GM23338 (cell line): Measurements from ENCODE around the gene CLN6.

ENCODE experiments used
- CREB1 ChIP-seq: fragments of 250-450 bp; sonication (Bioruptor Pico); IDR thresholded peaks from 2 replicates; pipeline ENCODE4 v1.5.0; 2020; ENCODE audit warnings: low read depth, mild to moderate bottlenecking, moderate library complexity
- CTCF ChIP-seq, 2 experiments: fragments of 200-600 bp in 1 of 2; sonication (generic) in 1 of 2; conservative IDR thresholded peaks; 2 replicates each; pipeline versions ENCODE4 v1.5.1 to v1.6.1; 2016 to 2017; ENCODE audit warnings: antibody characterized with exemption in 2 of 2, low read depth in 2 of 2, mild to moderate bottlenecking in 2 of 2, moderate library complexity in 1 of 2
- EZH2 ChIP-seq: fragments of 200-600 bp; sonication (generic); IDR thresholded peaks from one replicate; pipeline ENCODE4 v1.8.0; 2017; ENCODE audit warnings: antibody characterized with exemption, mild to moderate bottlenecking, low read depth; ENCODE audit not compliant: unreplicated experiment
- POLR2AphosphoS5 ChIP-seq: IDR thresholded peaks from 2 replicates; pipeline ENCODE4 v1.6.1; 2016; ENCODE audit warnings: antibody characterized with exemption, low read depth

- TF ChIP-seq CTCF (conservative IDR thresholded peaks at IDR 0.05; ENCODE audit: low read depth in 2 of 2) (no peak), CREB1 (no peak), POLR2AphosphoS5 (no peak), EZH2 (no peak)
These were observed 31.7 kb upstream of the CLN6 start for GRCh38 chr15:68261241-68261640.
